Activated CD4-positive, alpha-beta T cell treated with anti-CD3 and anti-CD28 coated beads, Interleukin-10, Interleukin-2, amounts not matched to agents 100 ng/mL and 50 ng/mL, durations not matched to agents 16 hours and 8 hours (primary cell): ENCODE results near the gene SMARCD3.

ENCODE experiments used
- DNase-seq: peaks from one replicate; pipeline ENCODE4 v3.0.0-alpha.2; 2020

SMARCD3 gene

GRCh38 chr7:151233804-151234203, 14.7 kb downstream of the SMARCD3 start:
- no peak for DNase-seq

- DNase-seq: peak; percentile 83
Measured at GRCh38 chr7:151232917-151233701, 15.4 kb downstream of the SMARCD3 start.

GRCh38 chr7:151232091-151232916, 16.2 kb downstream of the SMARCD3 start, which contains the start of gene CHPF2:
TSS of gene CHPF2 (plus strand) at chr7:151232483. CDS start at chr7:151234012, 1,529 bp downstream.
- DNase-seq: peak; percentile 94

GRCh38 chr7:151231080-151231479, 17.4 kb downstream of the SMARCD3 start:
- DNase-seq: no peak

GRCh38 chr7:151229249-151229648, 19.2 kb downstream of the SMARCD3 start:
- no peak for DNase-seq

- no peak for DNase-seq
Measured at GRCh38 chr7:151228024-151228866, 20.2 kb downstream of the SMARCD3 start.

- DNase-seq: peak; percentile 99
Measured at GRCh38 chr7:151226875-151227782, 21.4 kb downstream of the SMARCD3 start, which contains the start of gene ABCF2. TSS of gene ABCF2 (minus strand) at chr7:151227205. CDS start at chr7:151226458, 747 bp downstream.

- DNase-seq: no peak
Measured at GRCh38 chr7:151226560-151226874, 22.0 kb downstream of the SMARCD3 start.

- DNase-seq: peak; percentile 37
Measured at GRCh38 chr7:151225948-151226510, 22.5 kb downstream of the SMARCD3 start.

GRCh38 chr7:151223728-151224127, 24.8 kb downstream of the SMARCD3 start:
- DNase-seq: no peak

- DNase-seq: no peak
Measured at GRCh38 chr7:151218170-151218569, 30.3 kb downstream of the SMARCD3 start.

GRCh38 chr7:151215396-151215795, 33.1 kb downstream of the SMARCD3 start:
- no peak for DNase-seq

- no peak for DNase-seq
Measured at GRCh38 chr7:151213826-151214225, 34.7 kb downstream of the SMARCD3 start.

- DNase-seq: no peak
Measured at GRCh38 chr7:151212626-151213025, 35.9 kb downstream of the SMARCD3 start.

- no peak for DNase-seq
Measured at GRCh38 chr7:151211155-151211772, 37.2 kb downstream of the SMARCD3 start.

GRCh38 chr7:151210087-151210854, 38.2 kb downstream of the SMARCD3 start, which contains the start of gene H2BK1:
TSS of gene H2BK1 (minus strand) at chr7:151210488. CDS start at chr7:151210318, 170 bp downstream.
- DNase-seq: no peak

- DNase-seq: no peak
Measured at GRCh38 chr7:151209588-151209987, 38.9 kb downstream of the SMARCD3 start.

- no peak for DNase-seq
Measured at GRCh38 chr7:151208253-151208862, 40.1 kb downstream of the SMARCD3 start.

GRCh38 chr7:151207804-151208203, 40.7 kb downstream of the SMARCD3 start:
- no peak for DNase-seq

GRCh38 chr7:151207315-151207714, 41.2 kb downstream of the SMARCD3 start:
- DNase-seq: no peak
